K562 (cell line): ENCODE results near the gene DENND2A. TPM values are rescaled to one million over a fixed set of nuclear protein-coding genes. Genes with fewer than 3 reads are reported as not detected.

Source experiments
- ATAC-seq: fragments of 200-7000 bp; cut with Tn5 transposase; 3 replicates; pipeline ENCODE4 v1.9.1; 2020; ENCODE audit warnings: moderate library complexity
- BruUV-seq: library from RNA; stranded (reverse); fragments of 400-500 nt; replicated peaks from 2 replicates; lab custom pipeline; 2021; lab: Mats Ljungman, UMichigan
- CTCF ChIA-PET: fragments of 300-600 bp; formaldehyde crosslinking; extraction: SDS; loops from one replicate; lab custom pipeline; 2021; ENCODE audit warnings: low intra/inter-chr PET ratio; lab: Yijun Ruan, JAX
- POLR2A ChIA-PET: fragments of 300-600, 350-650 bp; sonication (Branson Sonifier 250); formaldehyde crosslinking; extraction: SDS; loops from one replicate; lab custom pipeline; 2021; ENCODE audit warnings: antibody characterized with exemption, inconsistent platforms; lab: Yijun Ruan, JAX
- DNase-seq, 4 experiments: peaks; one replicate each; pipeline versions ENCODE4 v3.0.0 to v3.0.0-alpha.2; 2011 to 2018; ENCODE audit warnings: low spot score in 3 of 4, mixed read lengths in 3 of 4; ENCODE audit errors: extremely low read depth in 1 of 4
- FAIRE-seq: peaks from 2 replicates; lab custom pipeline; 2011; peaks lifted over from hg19 to GRCh38; lab: Jason Lieb, UNC
- H2AFZ ChIP-seq: 2 replicates; pipeline ENCODE4 v1.6.0; 2011; ENCODE audit warnings: low read depth, low read length, control low read depth, inconsistent platforms
- H3K27ac ChIP-seq: fragments of 200-600 bp; 3 replicates; pipeline ENCODE4 v1.8.0; 2011; ENCODE audit warnings: low read depth, mild to moderate bottlenecking, control low read depth, inconsistent platforms, low read length, moderate library complexity, mixed read lengths; ENCODE audit errors: extremely low read depth
- H3K27me3 ChIP-seq, 2 experiments: fragments of 300-600 bp in 1 of 2; 2 replicates in 1 of 2; 3 replicates in 1 of 2; pipeline versions ENCODE4 v1.6.0 to v1.8.0; 2011; ENCODE audit warnings: inconsistent platforms in 2 of 2, low read length in 2 of 2, mild to moderate bottlenecking in 1 of 2, mixed read lengths in 1 of 2, moderate library complexity in 1 of 2; ENCODE audit not compliant: control insufficient read depth in 2 of 2, insufficient read depth in 2 of 2
- H3K36me3 ChIP-seq: fragments of 300-600 bp; 3 replicates; pipeline ENCODE4 v1.8.0; 2011; ENCODE audit warnings: mild to moderate bottlenecking, low read length, inconsistent platforms; ENCODE audit not compliant: control insufficient read depth, insufficient read depth
- H3K4me1 ChIP-seq, 2 experiments: fragments of 200-600 bp in 1 of 2; replicated peaks in 1 of 2; 2 replicates in 1 of 2; 3 replicates in 1 of 2; pipeline versions ENCODE4 v1.5.1 to v1.8.0; 2011; ENCODE audit warnings: inconsistent platforms in 2 of 2, low read length in 2 of 2, mild to moderate bottlenecking in 1 of 2, mixed read lengths in 1 of 2, moderate library complexity in 1 of 2; ENCODE audit not compliant: control insufficient read depth in 2 of 2, insufficient read depth in 2 of 2
- H3K4me2 ChIP-seq: 2 replicates; pipeline ENCODE4 v1.6.1; 2011; ENCODE audit warnings: low read length, control low read depth, inconsistent platforms, mixed read lengths; ENCODE audit not compliant: insufficient read depth
- H3K4me3 ChIP-seq: fragments of 200-600 bp; sonication (generic), shearing (Covaris generic); 2 replicates; pipeline ENCODE4 v1.5.1; 2016; ENCODE audit warnings: control low read depth, inconsistent platforms
- H3K79me2 ChIP-seq: fragments of 200-600 bp; 3 replicates; pipeline ENCODE4 v1.8.0; 2011; ENCODE audit warnings: low read length, inconsistent platforms; ENCODE audit not compliant: control insufficient read depth, insufficient read depth
- H3K9ac ChIP-seq, 2 experiments: 2 replicates each; pipeline versions ENCODE4 v1.6.0 to v1.6.1; 2011; ENCODE audit warnings: low read depth in 2 of 2, low read length in 2 of 2, control low read depth in 1 of 2, inconsistent platforms in 1 of 2, mild to moderate bottlenecking in 1 of 2, mixed read lengths in 1 of 2; ENCODE audit not compliant: insufficient read depth in 1 of 2
- H3K9me1 ChIP-seq: one replicate; pipeline ENCODE4 v1.6.0; 2011; ENCODE audit warnings: inconsistent platforms, mild to moderate bottlenecking, low read length, moderate library complexity; ENCODE audit not compliant: control insufficient read depth, insufficient read depth
- H3K9me3 ChIP-seq: replicated peaks from 2 replicates; pipeline ENCODE4 v1.5.1; 2011; ENCODE audit warnings: low read depth, low read length, inconsistent platforms; ENCODE audit not compliant: control insufficient read depth, insufficient read depth
- H4K20me1 ChIP-seq: replicated peaks from 2 replicates; pipeline ENCODE4 v1.6.1; 2011; ENCODE audit warnings: low read length, inconsistent platforms, mixed read lengths; ENCODE audit not compliant: control insufficient read depth, insufficient read depth
- KDM4B ChIP-seq, 2 experiments: fragments of 450-650 bp in 1 of 2; sonication (generic) in 1 of 2; IDR thresholded peaks; 2 replicates each; pipeline ENCODE4 v1.6.1; 2016 to 2017; ENCODE audit warnings: borderline replicate concordance in 2 of 2, antibody characterized with exemption in 1 of 2, low read depth in 1 of 2, mild to moderate bottlenecking in 1 of 2
- PTTG1 ChIP-seq: fragments of 450-650 bp; IDR thresholded peaks from 2 replicates; pipeline ENCODE4 v1.6.1; 2016; ENCODE audit warnings: low read depth, mild to moderate bottlenecking, missing genetic modification characterization, missing compliant biosample characterization
- SP2 ChIP-seq: IDR thresholded peaks from 2 replicates; pipeline ENCODE4 v1.6.1; 2011; ENCODE audit warnings: mild to moderate bottlenecking, low read depth, low read length, moderate library complexity; ENCODE audit not compliant: poor library complexity, severe bottlenecking; ENCODE audit errors: extremely low read depth
- WGBS: fragments of 100-300 bp; shearing (Covaris generic); methylation state at CpG from one replicate; pipeline ENCODE4 v1.1.6; 2016; ENCODE audit warnings: low coverage, mixed read lengths; ENCODE audit not compliant: insufficient coverage; ENCODE audit errors: missing lambda C conversion rate; 5-methylcytosine and 5-hydroxymethylcytosine counted together
- in situ Hi-C: fragments of 300-500 bp; cut with MboI; formaldehyde crosslinking; loops from 4 replicates; pipeline ENCODE4 v1.15.0; 2018; ENCODE audit warnings: inconsistent platforms, mixed read lengths
- intact Hi-C: fragments of 100-400 bp; cut with micrococcal nuclease; formaldehyde crosslinking; loops from 2 replicates; pipeline ENCODE4 v1.14.2; 2022
- polyA plus RNA-seq, 8 experiments: library from polyadenylated mRNA; depleted of rRNA in 4 of 8; stranded (reverse) in 5 of 8; unstranded in 3 of 8; fragments of >200 nt; fragmentation: Nextera tagmentation in 2 of 8; fragmentation: Illumina TruSeq in 1 of 8; extraction: Ambion mirVana in 2 of 8; extraction: Trizol in 1 of 8; gene quantifications; 2 replicates each; pipeline versions ENCODE4 v1.2.1 to v1.2.3, GENCODE V29; 2011 to 2014; ENCODE audit warnings: inconsistent platforms in 1 of 8, missing spikeins in 1 of 8
- total RNA-seq, 7 experiments: library from RNA; depleted of rRNA in 6 of 7; stranded (reverse); fragments of >200 nt in 6 of 7; fragmentation: Illumina TruSeq in 2 of 7; extraction: Trizol in 2 of 7; gene quantifications; 2 replicates each; pipeline versions ENCODE4 v1.2.1 to v1.2.3, GENCODE V29; 2011 to 2021; ENCODE audit warnings: low replicate concordance in 1 of 7

Gene DENND2A
- total and polyA plus RNA-seq, 9 of the 15 experiments (the other 6 are each of a cell fraction or from before 2014, with no cell fraction given) = not detected

DNA sequence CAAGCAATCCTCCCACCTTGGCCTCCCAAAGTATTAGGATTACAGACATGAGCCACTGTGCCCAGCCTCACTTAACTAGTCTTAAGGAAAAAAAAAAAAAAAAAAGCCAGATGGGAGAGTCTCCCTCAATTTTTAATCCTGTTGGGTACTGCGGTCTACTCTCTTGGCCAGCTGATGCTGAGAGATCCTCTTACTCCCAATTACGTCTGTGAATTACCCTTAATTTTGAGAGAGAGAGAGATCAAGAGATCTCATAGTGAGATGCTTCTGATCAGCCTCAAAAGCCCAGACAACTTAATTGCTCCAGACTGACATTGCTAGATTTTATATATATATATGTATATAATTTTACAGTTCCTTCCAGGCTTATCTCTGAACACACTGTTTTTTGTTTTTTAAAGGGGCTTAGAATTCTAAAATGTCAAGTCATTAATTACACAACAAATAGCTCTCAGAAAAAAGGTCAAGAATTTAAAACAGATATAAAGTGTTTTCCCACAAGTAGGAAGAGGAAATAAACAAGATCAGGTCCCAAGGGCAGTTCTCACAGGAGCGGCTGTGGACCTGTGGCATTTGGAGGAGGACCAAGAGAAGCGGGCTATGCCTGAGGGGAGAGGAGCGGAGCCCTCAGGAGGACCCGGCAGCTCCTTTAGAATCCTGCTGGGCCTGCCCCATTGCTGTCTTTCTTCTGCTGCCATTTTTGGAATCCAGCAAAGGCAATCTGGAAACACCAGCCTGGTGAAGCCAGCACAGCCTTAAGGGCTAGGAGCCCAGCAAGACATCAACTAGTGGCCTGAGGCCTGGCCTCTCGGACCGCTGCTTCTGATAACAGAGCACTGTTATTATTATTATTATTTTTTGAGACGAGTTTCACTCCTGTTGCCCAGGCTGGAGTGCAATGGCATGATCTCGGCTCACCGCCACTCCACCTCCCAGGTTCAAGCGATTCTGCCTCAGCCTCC lies 30.1 kb downstream of the DENND2A start:
- WGBS = 3% methylated on average over 12 of the region's 12 CpGs
- POLR2A ChIA-PET = interaction anchor here (0.6 to 1.4 kb wide), 3 partner anchors 9 to 971 kb away, joined by 3 to 4 read pairs (median 3); no protein-coding TSS in a partner anchor
- no peaks in the 10 kb centered on the region for H3K79me2 ChIP-seq
- H2AFZ ChIP-seq = no peak overlapping the region
- no peak overlapping the region for H3K9ac ChIP-seq
- in situ Hi-C loops (no loop called here), intact Hi-C loops (no loop called here)
- CTCF ChIA-PET = no interaction called here
- TF ChIP-seq KDM4B (IDR thresholded peaks at IDR 0.05; ENCODE audit: borderline replicate concordance in 2 of 2, low read depth in 1 of 2) (no peak), PTTG1 (tag) (no peak), SP2 (no peak)
- no peaks in the 10 kb centered on the region for H3K9me1 ChIP-seq
- H3K27ac ChIP-seq = no peak overlapping the region
- no TSS peak for BruUV-seq
- no peak for ATAC-seq
- no peak for FAIRE-seq
- H3K4me1 ChIP-seq = no peaks in the 10 kb centered on the region
- H3K36me3 ChIP-seq = no peaks in the 10 kb centered on the region
- no peak overlapping the region for H3K4me2 ChIP-seq
- 0 out of 2 replicates have a peak, but pooled peaks cover 6% of the 10 kb centered on the region for H4K20me1 ChIP-seq
- no peak overlapping the region for H3K4me3 ChIP-seq
- peaks cover 43 to 72% of the 10 kb centered on the region in 2 experiments for H3K27me3 ChIP-seq
- DNase-seq = no peak
- H3K9me3 ChIP-seq = no peaks in the 10 kb centered on the region
